Activated naive CD4-positive, alpha-beta T cell treated with Interleukin-2 at 50 U/mL for 16 hours (primary cell): ENCODE measurements around the gene NEDD4L.
"Not testable (repeated sequence)": the region's sequence is repeated elsewhere in the genome, so short reads cannot be mapped to it uniquely, and the experiment has no call there.

Source experiments
- DNase-seq: peaks from one replicate; pipeline ENCODE4 v3.0.0-alpha.2; 2020

Gene NEDD4L

GRCh38 chr18:58272779-58273435 lies 228.9 kb downstream of the NEDD4L start:
- DNase-seq: no peak

- DNase-seq: no peak
These were observed 231.2 kb downstream of the NEDD4L start for GRCh38 chr18:58275176-58275575.

- no peak for DNase-seq
These were observed 233.0 kb downstream of the NEDD4L start for GRCh38 chr18:58276789-58277739.

- DNase-seq: no peak
These were observed 235.6 kb downstream of the NEDD4L start for GRCh38 chr18:58279504-58280175.

DNA sequence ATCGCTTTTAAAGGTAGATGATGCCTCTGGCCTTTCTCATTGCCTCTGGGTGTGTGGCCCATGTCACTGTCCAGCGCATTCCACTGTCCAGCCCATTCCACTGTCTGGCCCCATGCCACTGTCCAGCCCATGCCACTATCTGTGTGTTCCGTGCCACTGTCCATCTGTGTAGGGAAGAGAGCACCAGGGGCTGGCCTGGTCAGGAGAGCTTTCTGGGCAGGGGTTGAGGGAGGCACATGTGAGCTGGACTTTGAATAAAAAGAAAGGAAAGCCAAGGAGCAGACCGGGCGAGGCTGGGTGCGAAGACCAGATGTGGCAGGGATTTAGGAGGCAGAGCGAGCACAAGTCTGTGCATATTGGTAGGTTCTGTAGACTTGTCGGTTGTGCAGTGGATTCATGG lies 236.2 kb downstream of the NEDD4L start:
- no peak for DNase-seq

DNA sequence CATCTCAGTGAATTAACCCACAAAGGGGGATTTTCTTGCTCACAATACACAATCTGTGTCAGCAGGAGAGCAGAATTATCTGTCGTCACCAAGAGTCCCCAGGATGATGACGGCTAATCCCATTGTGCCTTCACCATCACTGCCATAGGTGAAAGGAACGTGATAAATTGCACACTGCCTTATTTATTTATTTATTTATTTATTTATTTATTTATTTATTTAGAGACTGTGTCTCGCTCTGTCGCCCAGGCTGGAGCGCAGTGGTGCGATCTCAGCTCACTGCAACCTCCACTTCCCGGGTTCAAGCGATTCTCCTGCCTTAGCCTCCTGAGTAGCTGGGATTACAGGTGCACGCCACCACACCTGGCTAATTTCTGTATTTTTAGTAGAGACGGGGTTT lies 238.8 kb downstream of the NEDD4L start:
- not testable (repeated sequence) for DNase-seq

DNA sequence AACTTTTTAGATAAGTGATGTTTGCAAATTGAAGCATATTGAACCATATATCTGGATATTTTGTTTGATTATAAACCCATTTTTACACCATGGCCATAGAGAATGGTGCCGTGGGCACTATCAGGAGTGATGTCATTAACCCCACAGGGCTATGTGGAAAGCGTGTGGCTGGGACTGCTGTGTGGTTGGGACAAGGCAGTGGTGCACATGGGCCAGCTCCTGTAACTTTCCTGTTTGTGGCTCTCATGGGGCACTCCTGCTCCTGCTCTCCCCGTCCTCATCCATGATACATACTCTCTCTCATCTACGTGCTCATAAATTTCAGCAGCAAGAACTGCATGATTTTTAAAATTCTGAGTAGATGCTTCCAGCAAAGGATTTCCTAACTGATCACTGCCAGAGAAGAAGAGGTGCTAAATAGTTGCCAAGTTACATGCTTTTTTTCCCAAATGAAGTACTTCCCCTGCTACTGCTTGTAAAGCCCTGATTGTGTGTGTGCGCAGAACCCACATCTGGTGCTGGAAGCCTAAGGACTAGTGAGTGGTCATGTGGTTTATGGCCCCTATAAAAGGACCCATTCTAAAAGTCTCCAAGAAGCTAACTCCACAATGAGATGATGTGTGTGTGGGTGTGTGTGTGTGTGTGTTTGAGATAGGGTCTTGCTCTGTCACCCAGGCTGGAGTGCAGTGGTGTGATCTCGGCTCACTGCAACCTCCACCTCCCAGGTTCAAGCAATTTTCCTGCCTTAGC lies 240.8 kb downstream of the NEDD4L start:
- no peak for DNase-seq

- DNase-seq: no peak
These were observed 241.6 kb downstream of the NEDD4L start for GRCh38 chr18:58285449-58286130.

DNA sequence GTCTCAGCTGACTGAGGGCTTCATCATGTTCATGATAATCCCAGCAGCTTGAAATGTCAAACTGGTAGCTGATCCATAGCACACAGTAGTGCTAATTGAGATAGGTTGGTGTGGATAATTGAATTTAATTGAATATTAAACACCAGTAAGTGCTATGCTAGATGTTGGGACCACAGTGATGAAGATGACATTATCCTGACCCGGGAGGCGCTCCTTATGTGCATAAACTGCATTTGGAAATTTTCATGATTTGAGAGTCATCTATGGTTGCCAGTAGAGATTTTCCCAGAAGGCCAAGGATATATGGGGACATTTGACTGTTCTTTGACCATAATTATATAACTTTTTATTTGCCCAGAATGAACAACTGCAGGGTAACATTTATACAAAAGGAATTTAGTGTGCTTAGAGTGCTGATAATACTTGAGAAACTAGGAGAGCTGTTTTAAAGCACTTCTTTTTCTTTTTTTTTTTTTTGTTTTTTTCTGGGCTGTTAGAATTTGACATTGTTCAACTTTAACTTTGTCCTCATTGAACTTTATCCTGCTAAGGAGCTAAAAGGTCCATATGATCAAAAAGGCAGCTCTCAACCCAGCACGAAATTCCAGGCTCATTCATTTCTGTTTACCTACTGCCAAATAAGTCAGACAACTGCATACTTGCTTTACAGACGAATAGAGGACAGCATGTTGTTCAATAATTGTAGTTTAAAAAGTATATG lies 242.8 kb downstream of the NEDD4L start:
- DNase-seq: no peak

DNA sequence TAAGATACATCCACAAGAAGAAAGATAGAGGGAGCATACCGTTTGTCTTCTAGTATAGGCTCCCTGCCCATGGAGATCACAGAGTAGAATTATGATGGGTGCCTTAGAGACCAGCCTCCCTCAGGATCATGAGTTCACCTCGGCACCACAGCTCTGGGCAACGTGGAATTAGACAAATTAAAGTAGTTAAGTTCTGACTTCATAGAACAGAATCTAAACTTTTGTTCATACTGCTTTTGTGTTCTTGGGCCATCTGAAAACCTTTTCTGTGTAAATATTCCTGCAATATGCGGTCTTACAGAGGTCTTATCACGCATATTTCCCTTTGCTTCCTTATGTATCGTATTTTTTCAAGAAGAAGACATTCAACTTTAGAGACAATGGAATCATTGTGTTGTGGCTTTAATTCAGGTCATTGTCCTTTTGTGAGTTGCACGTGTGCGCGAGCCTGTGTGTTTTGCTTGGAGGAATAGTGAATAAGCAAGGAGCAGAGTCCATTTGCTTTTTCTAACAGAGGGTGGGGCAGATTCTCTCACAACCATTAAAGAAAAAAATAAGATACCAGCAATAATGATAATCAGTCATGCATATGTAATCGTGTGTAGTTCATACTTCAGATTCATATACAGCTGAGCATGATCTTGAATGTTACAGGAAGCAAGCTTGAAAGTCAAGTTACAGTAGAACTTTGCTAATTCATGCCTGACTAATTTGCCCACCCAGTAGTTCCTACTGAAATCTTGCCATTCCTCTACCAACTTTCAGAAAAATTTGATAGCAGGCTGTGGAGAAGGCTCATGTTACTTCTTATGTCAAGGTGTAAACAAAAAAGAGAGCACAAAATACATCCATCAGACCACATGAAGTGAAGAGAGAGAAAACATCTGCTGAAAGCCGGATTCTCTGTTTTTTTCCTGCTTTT lies 243.6 kb downstream of the NEDD4L start:
- no peak for DNase-seq

- no peak for DNase-seq
These were observed 245.1 kb downstream of the NEDD4L start for GRCh38 chr18:58288921-58289797.

- DNase-seq: no peak
These were observed 246.2 kb downstream of the NEDD4L start for GRCh38 chr18:58290116-58290695.

DNA sequence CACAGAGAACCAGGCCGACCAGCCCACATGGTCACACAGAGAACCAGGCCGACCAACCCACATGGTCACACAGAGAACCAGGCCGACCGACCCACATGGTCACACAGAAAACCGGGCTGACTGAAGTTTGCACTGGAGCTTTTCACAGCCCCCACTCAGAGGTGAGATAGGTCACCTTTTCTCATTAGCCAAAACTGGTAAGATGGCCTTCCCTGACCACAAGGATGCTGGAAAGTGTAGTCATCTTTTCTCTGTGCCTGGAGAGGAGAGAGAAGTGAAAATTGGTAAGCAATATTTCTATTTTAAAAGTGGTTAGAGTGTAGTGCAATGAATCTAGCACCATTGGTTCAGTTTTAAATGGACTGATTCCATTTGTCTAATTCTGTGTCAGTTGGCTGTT lies 247.1 kb downstream of the NEDD4L start:
- no peak for DNase-seq

DNA sequence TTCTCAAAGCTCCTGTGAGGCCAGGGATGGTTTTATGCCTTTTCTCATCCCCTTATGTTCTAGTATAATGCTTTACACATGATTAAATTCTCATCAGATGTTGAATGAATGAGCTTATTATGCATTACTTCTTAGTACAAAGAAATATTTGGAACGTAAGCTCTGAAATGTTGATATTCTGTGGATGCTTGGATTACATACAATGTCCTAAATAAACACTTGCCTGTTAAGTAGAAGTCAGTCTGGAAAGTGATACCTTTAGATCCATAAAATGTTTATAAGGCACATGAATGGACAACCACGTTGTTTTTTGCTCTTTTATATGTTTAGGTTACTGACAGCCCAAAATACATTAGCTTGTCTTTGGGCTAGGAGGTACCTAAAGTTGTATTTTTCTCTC lies 248.6 kb downstream of the NEDD4L start:
- no peak for DNase-seq

DNA sequence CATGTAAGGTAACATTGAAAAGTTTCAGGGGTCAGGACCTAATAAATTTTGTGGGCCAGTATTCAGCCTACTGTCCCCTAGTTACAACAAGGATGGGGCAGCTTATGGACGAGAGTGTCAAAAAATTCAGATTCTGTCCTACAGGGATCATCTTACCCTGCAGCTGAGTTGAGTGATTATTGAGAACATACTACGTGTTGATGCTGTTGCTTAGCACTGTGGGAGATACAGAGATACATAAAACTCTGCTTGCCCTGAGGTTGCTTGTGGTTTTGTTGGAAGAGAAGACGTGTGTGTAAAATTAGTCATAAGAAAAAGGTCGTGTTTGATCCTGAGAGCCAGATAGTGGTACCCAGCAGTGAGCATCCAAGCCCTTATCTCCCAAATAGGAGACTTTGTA lies 253.2 kb downstream of the NEDD4L start:
- no peak for DNase-seq

- DNase-seq: no peak
These were observed 254.5 kb downstream of the NEDD4L start for GRCh38 chr18:58298251-58299134.

DNA sequence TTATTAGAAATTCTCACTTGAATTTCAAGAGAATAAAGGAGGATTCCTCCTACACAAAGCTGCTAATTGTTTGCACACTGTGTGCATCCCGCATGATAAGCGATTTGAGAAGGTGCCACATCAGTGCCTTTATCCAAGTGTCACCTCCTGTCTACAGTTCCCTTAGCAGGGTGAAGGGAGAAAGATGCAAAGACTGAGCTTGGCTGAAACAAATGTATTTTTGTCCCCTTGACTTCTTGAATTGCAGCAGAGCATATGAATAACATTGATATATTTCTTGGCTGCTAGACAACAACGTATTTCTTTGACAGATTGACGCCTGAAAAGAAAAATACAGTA lies 255.1 kb downstream of the NEDD4L start:
- no peak for DNase-seq

GRCh38 chr18:58299936-58300335 lies 255.9 kb downstream of the NEDD4L start:
- DNase-seq: no peak
